ENCODE data around the gene YBX2.

GRCh38 chr17:7252176-7253043, 42.0 kb downstream of the YBX2 start, which contains the start of gene ELP5:
- TF ChIP-seq CTCF (conservative IDR thresholded peaks at IDR 0.05 in 1 of 2, IDR thresholded peaks at IDR 0.05 in 1 of 2; ENCODE audit: low read depth in 1 of 2, low read length in 2 of 2) (no peak), EZH2 (IDR thresholded peaks at IDR 0.05; ENCODE audit: low read length, missing control alignments) (no peak)

Data from fibroblast of lung (primary cell).